ENCODE measurements around the gene FOS. TPM values are rescaled to one million over a fixed set of nuclear protein-coding genes. Genes with fewer than 3 reads are reported as not detected.
A peak's percentile ranks its signal among the peaks of the same experiment; 100 is the strongest.

Gene FOS
- total RNA-seq, 1 donor from 2014 or later, result 884 TPM

- H3K9me3 ChIP-seq, result no peaks in the 10 kb centered on the region
- intact Hi-C loops (cut with DNase I), result no loop called here
- no peak for DNase-seq (ENCODE audit: extremely low spot score in 2 of 2)
- H3K27ac ChIP-seq, result no peak overlapping the region
- H3K4me3 ChIP-seq, result no peak overlapping the region
- TF ChIP-seq POLR2A (IDR thresholded peaks at IDR 0.05), result no peak
- no peak for TF ChIP-seq CTCF (IDR thresholded peaks at IDR 0.05)
- TF ChIP-seq POLR2AphosphoS5 (IDR thresholded peaks at IDR 0.05; ENCODE audit: insufficient read depth in 1 of 2, low read depth in 1 of 2), result no peak
- H3K36me3 ChIP-seq, result no peaks in the 10 kb centered on the region
- peaks cover 27% of the 10 kb centered on the region for H3K4me1 ChIP-seq
- no peaks in the 10 kb centered on the region for H3K27me3 ChIP-seq
These were observed 13.5 kb downstream of the FOS start for GRCh38 chr14:75292101-75292563.

GRCh38 chr14:75292886-75293285 lies 14.3 kb downstream of the FOS start:
- Histone ChIP-seq H3K4me3 (no peak overlapping the region), H3K27ac (no peak overlapping the region), H3K27me3 (no peaks in the 10 kb centered on the region), H3K4me1 (peaks cover 27% of the 10 kb centered on the region), H3K9me3 (no peaks in the 10 kb centered on the region), H3K36me3 (no peaks in the 10 kb centered on the region)
- DNase-seq (ENCODE audit: extremely low spot score in 2 of 2), result no peak
- TF ChIP-seq CTCF (IDR thresholded peaks at IDR 0.05), result no peak
- no peak for TF ChIP-seq POLR2AphosphoS5 (IDR thresholded peaks at IDR 0.05; ENCODE audit: insufficient read depth in 1 of 2, low read depth in 1 of 2)
- no peak for TF ChIP-seq POLR2A (IDR thresholded peaks at IDR 0.05)
- intact Hi-C loops (cut with DNase I), result no loop called here

- peak in 1 of 2 donors; percentile 35 for TF ChIP-seq POLR2A (IDR thresholded peaks at IDR 0.05)
- no peak for TF ChIP-seq CTCF (IDR thresholded peaks at IDR 0.05)
- TF ChIP-seq POLR2AphosphoS5 (IDR thresholded peaks at IDR 0.05; ENCODE audit: insufficient read depth in 1 of 2, low read depth in 1 of 2), result peak; percentile 66 to 84
- no peaks in the 10 kb centered on the region for H3K36me3 ChIP-seq
- intact Hi-C loops (cut with DNase I), result loop anchor here (2.0 kb wide), 1 partner anchor 15 kb away; the partner anchor contains the start of gene FOS
- H3K4me1 ChIP-seq, result peaks cover 34% of the 10 kb centered on the region
- H3K9me3 ChIP-seq, result no peaks in the 10 kb centered on the region
- H3K4me3 ChIP-seq, result peak overlapping the region; percentile 61 to 78
- no peaks in the 10 kb centered on the region for H3K27me3 ChIP-seq
- peak in 1 of 2 donors; percentile 97 for DNase-seq (ENCODE audit: extremely low spot score in 2 of 2)
- peak overlapping the region; percentile 96 for H3K27ac ChIP-seq
These were observed 15.5 kb downstream of the FOS start for GRCh38 chr14:75293920-75294648.

GRCh38 chr14:75294649-75295033 lies 16.0 kb downstream of the FOS start:
- no peak for TF ChIP-seq POLR2AphosphoS5 (IDR thresholded peaks at IDR 0.05; ENCODE audit: insufficient read depth in 1 of 2, low read depth in 1 of 2)
- peak in 1 of 3 experiments; percentile 13 for TF ChIP-seq CTCF (IDR thresholded peaks at IDR 0.05)
- intact Hi-C loops (cut with DNase I), result loop anchor here (2.0 kb wide), 1 partner anchor 16 kb away; the partner anchor contains the start of gene FOS
- peaks cover 34% of the 10 kb centered on the region for H3K4me1 ChIP-seq
- peak overlapping the region; percentile 61 to 78 for H3K4me3 ChIP-seq
- H3K9me3 ChIP-seq, result no peaks in the 10 kb centered on the region
- H3K27me3 ChIP-seq, result no peaks in the 10 kb centered on the region
- H3K27ac ChIP-seq, result peak overlapping the region; percentile 96
- DNase-seq (ENCODE audit: extremely low spot score in 2 of 2), result no peak
- H3K36me3 ChIP-seq, result no peaks in the 10 kb centered on the region

GRCh38 chr14:75295061-75295461 lies 16.4 kb downstream of the FOS start:
- Histone ChIP-seq H3K9me3 (no peaks in the 10 kb centered on the region), H3K4me1 (peaks cover 34% of the 10 kb centered on the region), H3K27ac (peak overlapping the region; percentile 96), H3K4me3 (peak overlapping the region; percentile 61 to 78), H3K27me3 (no peaks in the 10 kb centered on the region), H3K36me3 (no peaks in the 10 kb centered on the region)
- intact Hi-C loops (cut with DNase I), result loop anchor here (2.0 kb wide), 1 partner anchor 16 kb away; the partner anchor contains the start of gene FOS
- no peak for DNase-seq (ENCODE audit: extremely low spot score in 2 of 2)
- TF ChIP-seq CTCF (IDR thresholded peaks at IDR 0.05) (peak in 1 of 3 experiments; percentile 20), POLR2A (IDR thresholded peaks at IDR 0.05) (no peak), POLR2AphosphoS5 (IDR thresholded peaks at IDR 0.05; ENCODE audit: insufficient read depth in 1 of 2, low read depth in 1 of 2) (peak in 1 of 2 donors; percentile 22)
